HUES64 (cell line): ENCODE data around the gene DMD.

Experiments used
- H3K27ac ChIP-seq: 2 replicates; pipeline ENCODE4 v1.7.0; 2013; ENCODE audit warnings: low read depth, low read length, inconsistent platforms
- H3K27me3 ChIP-seq: 2 replicates; pipeline ENCODE4 v1.6.1; 2013; ENCODE audit warnings: mild to moderate bottlenecking, low read length; ENCODE audit not compliant: insufficient read depth
- H3K36me3 ChIP-seq: 2 replicates; pipeline ENCODE4 v1.6.1; 2013; ENCODE audit warnings: mild to moderate bottlenecking, low read length; ENCODE audit not compliant: insufficient read depth
- H3K4me1 ChIP-seq: 2 replicates; pipeline ENCODE4 v1.6.1; 2013; ENCODE audit warnings: mild to moderate bottlenecking, low read length, moderate library complexity; ENCODE audit not compliant: insufficient read depth
- H3K4me3 ChIP-seq: 2 replicates; pipeline ENCODE4 v1.5.1; 2013; ENCODE audit warnings: mild to moderate bottlenecking, low read length, moderate library complexity
- H3K9ac ChIP-seq: 2 replicates; pipeline ENCODE4 v1.6.1; 2013; ENCODE audit warnings: mild to moderate bottlenecking, low read depth, low read length
- H3K9me3 ChIP-seq: 2 replicates; pipeline ENCODE4 v1.6.1; 2013; ENCODE audit warnings: low read depth, low read length; ENCODE audit not compliant: insufficient read depth
- WGBS: fragments of 150-250, 120-280 bp; methylation state at CpG from one replicate; pipeline ENCODE4 v1.1.7; 2013; ENCODE audit warnings: missing lambda C conversion rate; 5-methylcytosine and 5-hydroxymethylcytosine counted together

The DMD gene

GRCh38 chrX:31820430-31821210, 1390.7 kb downstream of the DMD start:
- no peak overlapping the region for H3K9ac ChIP-seq
- no peaks in the 10 kb centered on the region for H3K36me3 ChIP-seq
- no peak overlapping the region for H3K4me3 ChIP-seq
- H3K27ac ChIP-seq, result no peak overlapping the region
- H3K4me1 ChIP-seq, result no peaks in the 10 kb centered on the region
- H3K27me3 ChIP-seq, result no peaks in the 10 kb centered on the region
- H3K9me3 ChIP-seq, result no peaks in the 10 kb centered on the region
- 96% methylated on average over 6 of the region's 7 CpGs for WGBS

- Histone ChIP-seq H3K4me3 (no peak overlapping the region), H3K9ac (no peak overlapping the region), H3K27ac (no peak overlapping the region), H3K4me1 (no peaks in the 10 kb centered on the region), H3K36me3 (no peaks in the 10 kb centered on the region), H3K9me3 (no peaks in the 10 kb centered on the region), H3K27me3 (no peaks in the 10 kb centered on the region)
- 94% methylated on average over 3 of the region's 3 CpGs for WGBS
These were observed 1391.9 kb downstream of the DMD start for GRCh38 chrX:31819455-31819854.

- Histone ChIP-seq H3K9ac (no peak overlapping the region), H3K4me3 (no peak overlapping the region), H3K9me3 (no peaks in the 10 kb centered on the region), H3K4me1 (no peaks in the 10 kb centered on the region), H3K27ac (no peak overlapping the region), H3K27me3 (no peaks in the 10 kb centered on the region), H3K36me3 (no peaks in the 10 kb centered on the region)
These were observed 1400.2 kb downstream of the DMD start for GRCh38 chrX:31811106-31811505.

- H3K27me3 ChIP-seq, result no peaks in the 10 kb centered on the region
- WGBS, result 90% methylated on average over 1 of the region's 2 CpGs
- no peak overlapping the region for H3K9ac ChIP-seq
- no peak overlapping the region for H3K27ac ChIP-seq
- no peaks in the 10 kb centered on the region for H3K9me3 ChIP-seq
- H3K4me1 ChIP-seq, result no peaks in the 10 kb centered on the region
- H3K4me3 ChIP-seq, result no peak overlapping the region
- H3K36me3 ChIP-seq, result no peaks in the 10 kb centered on the region
These were observed 1403.0 kb downstream of the DMD start for GRCh38 chrX:31808357-31808756.

GRCh38 chrX:31807165-31807564, 1404.2 kb downstream of the DMD start:
- Histone ChIP-seq H3K4me1 (no peaks in the 10 kb centered on the region), H3K27me3 (no peaks in the 10 kb centered on the region), H3K27ac (no peak overlapping the region), H3K36me3 (no peaks in the 10 kb centered on the region), H3K4me3 (no peak overlapping the region), H3K9ac (no peak overlapping the region), H3K9me3 (no peaks in the 10 kb centered on the region)
- WGBS, result 92% methylated on average over 2 of the region's 2 CpGs

- WGBS, result 96% methylated on average over 2 of the region's 3 CpGs
- Histone ChIP-seq H3K9ac (no peak overlapping the region), H3K36me3 (no peaks in the 10 kb centered on the region), H3K4me1 (no peaks in the 10 kb centered on the region), H3K27me3 (no peaks in the 10 kb centered on the region), H3K27ac (no peak overlapping the region), H3K4me3 (no peak overlapping the region), H3K9me3 (no peaks in the 10 kb centered on the region)
These were observed 1405.6 kb downstream of the DMD start for GRCh38 chrX:31805781-31806180.

GRCh38 chrX:31800219-31800618, 1411.1 kb downstream of the DMD start:
- Histone ChIP-seq H3K36me3 (no peaks in the 10 kb centered on the region), H3K9ac (no peak overlapping the region), H3K9me3 (no peaks in the 10 kb centered on the region), H3K4me1 (no peaks in the 10 kb centered on the region), H3K4me3 (no peak overlapping the region), H3K27me3 (no peaks in the 10 kb centered on the region), H3K27ac (no peak overlapping the region)
- 92% methylated on average over 4 of the region's 4 CpGs for WGBS

- Histone ChIP-seq H3K36me3 (no peaks in the 10 kb centered on the region), H3K4me1 (no peaks in the 10 kb centered on the region), H3K4me3 (no peak overlapping the region), H3K9me3 (no peaks in the 10 kb centered on the region), H3K27ac (no peak overlapping the region), H3K9ac (no peak overlapping the region), H3K27me3 (no peaks in the 10 kb centered on the region)
- WGBS, result 100% methylated on average over 1 of the region's 1 CpG
These were observed 1414.7 kb downstream of the DMD start for GRCh38 chrX:31796624-31797023.

GRCh38 chrX:31747411-31747810, 1463.9 kb downstream of the DMD start:
- no peaks in the 10 kb centered on the region for H3K36me3 ChIP-seq
- H3K9me3 ChIP-seq, result no peaks in the 10 kb centered on the region
- H3K9ac ChIP-seq, result no peak overlapping the region
- H3K4me3 ChIP-seq, result no peak overlapping the region
- no peak overlapping the region for H3K27ac ChIP-seq
- H3K27me3 ChIP-seq, result no peaks in the 10 kb centered on the region
- WGBS, result 87% methylated on average over 3 of the region's 5 CpGs
- no peaks in the 10 kb centered on the region; the same call in 1 of the 2 replicates for H3K4me1 ChIP-seq

GRCh38 chrX:31743004-31743403, 1468.3 kb downstream of the DMD start:
- no peaks in the 10 kb centered on the region for H3K36me3 ChIP-seq
- no peak overlapping the region for H3K27ac ChIP-seq
- WGBS, result 98% methylated on average over 4 of the region's 4 CpGs
- no peak overlapping the region for H3K4me3 ChIP-seq
- no peaks in the 10 kb centered on the region for H3K4me1 ChIP-seq
- no peak overlapping the region for H3K9ac ChIP-seq
- no peaks in the 10 kb centered on the region for H3K27me3 ChIP-seq
- H3K9me3 ChIP-seq, result no peaks in the 10 kb centered on the region

GRCh38 chrX:31717474-31717873, 1493.9 kb downstream of the DMD start:
- Histone ChIP-seq H3K36me3 (no peaks in the 10 kb centered on the region), H3K27ac (no peak overlapping the region), H3K4me3 (no peak overlapping the region), H3K9me3 (no peaks in the 10 kb centered on the region), H3K9ac (no peak overlapping the region), H3K4me1 (no peaks in the 10 kb centered on the region), H3K27me3 (no peaks in the 10 kb centered on the region)
- 87% methylated on average over 2 of the region's 2 CpGs for WGBS

GRCh38 chrX:31715675-31716074, 1495.7 kb downstream of the DMD start:
- Histone ChIP-seq H3K4me1 (no peaks in the 10 kb centered on the region), H3K27ac (no peak overlapping the region), H3K4me3 (no peak overlapping the region), H3K36me3 (no peaks in the 10 kb centered on the region), H3K9ac (no peak overlapping the region), H3K9me3 (no peaks in the 10 kb centered on the region), H3K27me3 (no peaks in the 10 kb centered on the region)
- 84% methylated on average over 3 of the region's 5 CpGs for WGBS
